Natural killer cell (primary cell): Measurements from ENCODE around the gene CD79A. TPM values are rescaled to one million over a fixed set of nuclear protein-coding genes. Genes with fewer than 3 reads are reported as not detected.
A peak's percentile ranks its signal among the peaks of the same experiment; 100 is the strongest.

Experiments used
- ATAC-seq, 3 donors: fragments of 150-1000 bp in 2 of 3; fragments of 200-7000 bp in 1 of 3; cut with Tn5 transposase; 1 replicate in 1 of 3; 2 replicates in 2 of 3; pipeline ENCODE4 v1.10.0; 2021; ENCODE audit warnings: mild to moderate bottlenecking in 2 of 3, moderate library complexity in 2 of 3
- DNase-seq, 2 donors: peaks; one replicate each; pipeline versions ENCODE4 v3.0.0 to v3.0.0-alpha.2; 2013 to 2021; ENCODE audit warnings: mixed read lengths in 1 of 2
- H3K27ac ChIP-seq: one replicate; pipeline ENCODE4 v1.5.1; 2013; ENCODE audit warnings: mild to moderate bottlenecking, low read length
- H3K27me3 ChIP-seq: one replicate; pipeline ENCODE4 v1.6.1; 2013; ENCODE audit warnings: low read length; ENCODE audit not compliant: control insufficient read depth, insufficient read depth
- H3K36me3 ChIP-seq: one replicate; pipeline ENCODE4 v1.6.1; 2013; ENCODE audit warnings: low read length; ENCODE audit not compliant: control insufficient read depth, insufficient read depth
- H3K4me1 ChIP-seq: one replicate; pipeline ENCODE4 v1.6.1; 2013; ENCODE audit warnings: low read length; ENCODE audit not compliant: control insufficient read depth, insufficient read depth
- H3K4me3 ChIP-seq: one replicate; pipeline ENCODE4 v1.5.1; 2013; ENCODE audit warnings: low read length
- H3K9me3 ChIP-seq: one replicate; pipeline ENCODE4 v1.6.1; 2013; ENCODE audit warnings: low read length; ENCODE audit not compliant: control insufficient read depth, insufficient read depth
- H3K27ac Mint-ChIP-seq, 2 donors: one replicate each; pipeline ENCODE4 v1.8.0; 2022; ENCODE audit warnings: mild to moderate bottlenecking in 2 of 2, mixed read lengths in 2 of 2, moderate library complexity in 1 of 2
- H3K27me3 Mint-ChIP-seq, 2 donors: one replicate each; pipeline ENCODE4 v1.8.0; 2022; ENCODE audit warnings: low read depth in 2 of 2, mixed read lengths in 2 of 2
- H3K36me3 Mint-ChIP-seq: one replicate; pipeline ENCODE4 v1.8.0; 2022; ENCODE audit warnings: mixed read lengths
- H3K4me1 Mint-ChIP-seq, 2 donors: one replicate each; pipeline ENCODE4 v1.8.0; 2022; ENCODE audit warnings: mixed read lengths in 2 of 2
- H3K4me3 Mint-ChIP-seq: one replicate; pipeline ENCODE4 v1.8.0; 2022; ENCODE audit warnings: mild to moderate bottlenecking, moderate library complexity, mixed read lengths
- H3K9me3 Mint-ChIP-seq, 2 donors: one replicate each; pipeline ENCODE4 v1.8.0; 2022; ENCODE audit warnings: mixed read lengths in 2 of 2
- CTCF ChIP-seq: fragments of 200-600 bp; IDR thresholded peaks from one replicate; pipeline ENCODE4 v1.8.0; 2022; ENCODE audit warnings: antibody characterized with exemption
- WGBS: methylation state at CpG from one replicate; pipeline ENCODE4 v1.1.7; 2013; ENCODE audit warnings: missing lambda C conversion rate; ENCODE audit not compliant: insufficient coverage; 5-methylcytosine and 5-hydroxymethylcytosine counted together
- intact Hi-C: fragments of 100-400 bp; cut with micrococcal nuclease; formaldehyde crosslinking; loops from one replicate; pipeline ENCODE4 v1.14.2; 2022
- total RNA-seq, 4 donors: library from RNA; stranded (reverse); fragments of 120-200 nt in 1 of 4; gene quantifications; one replicate each; pipeline versions ENCODE4 v1.2.3 to v1.2.4, GENCODE V29; 2013 to 2022

The CD79A gene
- total RNA-seq, 3 donors from 2014 or later (not counting 1 experiment from before 2014, with no cell fraction given), result 5.6 to 35.5 (median 6.0) TPM

- peak overlapping the region; percentile 2 for H3K4me3 Mint-ChIP-seq
- Histone ChIP-seq H3K4me3 (no peak overlapping the region), H3K27ac (no peak overlapping the region), H3K4me1 (peaks cover 13% of the 10 kb centered on the region), H3K36me3 (no peaks in the 10 kb centered on the region), H3K27me3 (peaks cover 41% of the 10 kb centered on the region), H3K9me3 (no peaks in the 10 kb centered on the region)
- H3K9me3 Mint-ChIP-seq, result no peaks in the 10 kb centered on the region
- DNase-seq, result no peak
- ATAC-seq, result no peak
- no peaks in the 10 kb centered on the region for H3K36me3 Mint-ChIP-seq
- WGBS, result 52% methylated on average over 21 of the region's 22 CpGs
- peaks cover 10 to 23% of the 10 kb centered on the region in 2 donors for H3K4me1 Mint-ChIP-seq
- no peak for TF ChIP-seq CTCF
- intact Hi-C loops, result no loop called here
- H3K27ac Mint-ChIP-seq, result no peak overlapping the region
- H3K27me3 Mint-ChIP-seq, result peaks cover 14 to 21% of the 10 kb centered on the region in 2 donors
Observed at GRCh38 chr19:41921577-41922576, 44.8 kb downstream of the CD79A start.

DNA sequence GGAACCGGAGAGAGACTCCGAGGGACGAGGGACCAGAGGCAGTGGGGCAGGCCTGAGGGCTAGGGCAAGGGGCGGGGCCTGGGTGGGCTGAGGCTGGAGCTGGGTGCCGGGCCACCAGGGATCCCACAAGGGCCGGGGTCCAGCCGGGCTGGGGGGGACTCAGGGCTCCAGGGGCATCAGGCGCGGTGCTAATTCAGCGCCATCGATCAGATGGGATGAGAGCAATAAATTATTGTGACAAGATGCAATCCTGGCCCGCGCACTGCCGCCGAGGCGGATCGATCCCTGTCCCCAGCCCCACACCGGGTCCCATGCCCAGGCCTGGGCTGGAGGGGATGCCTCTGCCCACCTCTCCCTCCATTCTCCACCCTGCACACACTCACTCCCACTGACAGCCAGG, 45.5 kb downstream of the CD79A start:
- intact Hi-C loops, result no loop called here

GRCh38 chr19:41923045-41923788, 46.1 kb downstream of the CD79A start:
- intact Hi-C loops, result no loop called here
- ATAC-seq, result no peak
- H3K4me3 Mint-ChIP-seq, result no peak overlapping the region
- Histone ChIP-seq H3K4me1 (peaks cover 26% of the 10 kb centered on the region), H3K4me3 (no peak overlapping the region), H3K27me3 (peaks cover 45% of the 10 kb centered on the region), H3K9me3 (no peaks in the 10 kb centered on the region), H3K36me3 (no peaks in the 10 kb centered on the region), H3K27ac (no peak overlapping the region)
- TF ChIP-seq CTCF, result no peak
- no peak for DNase-seq
- no peaks in the 10 kb centered on the region for H3K36me3 Mint-ChIP-seq
- no peaks in the 10 kb centered on the region for H3K9me3 Mint-ChIP-seq
- no peak overlapping the region for H3K27ac Mint-ChIP-seq
- H3K4me1 Mint-ChIP-seq, result peaks cover 10 to 28% of the 10 kb centered on the region in 2 donors
- WGBS, result 49% methylated on average over 3 of the region's 6 CpGs
- H3K27me3 Mint-ChIP-seq, result peaks cover 14 to 21% of the 10 kb centered on the region in 2 donors

More for the DNA sequence above, 45.5 kb downstream of the CD79A start:
- Histone ChIP-seq H3K27me3 (peaks cover 47% of the 10 kb centered on the region), H3K9me3 (no peaks in the 10 kb centered on the region), H3K4me3 (no peak overlapping the region), H3K4me1 (peaks cover 19% of the 10 kb centered on the region), H3K36me3 (no peaks in the 10 kb centered on the region), H3K27ac (no peak overlapping the region)
- peaks cover 10 to 23% of the 10 kb centered on the region in 2 donors for H3K4me1 Mint-ChIP-seq
- ATAC-seq, result no peak
- no peak for TF ChIP-seq CTCF
- no peak overlapping the region for H3K27ac Mint-ChIP-seq
- peaks cover 14 to 21% of the 10 kb centered on the region in 2 donors for H3K27me3 Mint-ChIP-seq
- no peaks in the 10 kb centered on the region for H3K9me3 Mint-ChIP-seq
- H3K36me3 Mint-ChIP-seq, result no peaks in the 10 kb centered on the region
- 42% methylated on average over 18 of the region's 18 CpGs for WGBS
- no peak for DNase-seq
- no peak overlapping the region for H3K4me3 Mint-ChIP-seq
